ENCODE data around the gene NF2.

DNA sequence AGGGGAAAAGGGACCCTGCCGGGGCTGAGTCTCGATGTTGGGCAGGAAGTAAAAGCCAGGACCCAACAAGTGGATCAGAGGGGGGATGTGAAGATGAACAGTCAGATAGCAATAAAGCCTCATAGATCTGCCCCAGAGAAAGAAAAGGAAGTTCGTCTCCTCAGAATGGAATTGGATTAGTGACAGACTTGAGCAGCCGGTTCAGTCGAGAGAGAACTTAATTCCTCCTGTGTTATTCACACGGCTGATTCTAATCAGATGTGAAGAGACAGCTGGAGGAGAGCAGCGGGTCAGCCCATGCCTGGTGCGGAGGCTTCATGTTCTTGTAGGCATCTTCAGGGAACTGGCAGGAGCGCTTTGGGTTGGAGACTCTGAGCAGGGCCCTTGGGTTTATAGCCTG is 87.0 kb downstream of the NF2 start:
- TF ChIP-seq GATA2 (IDR thresholded peaks at IDR 0.05; ENCODE audit: low read depth, low read length) (no peak), GATA3 (IDR thresholded peaks at IDR 0.05; ENCODE audit: low read depth, low read length) (no peak)
